ENCODE results near the gene RCSD1. TPM values are rescaled to one million over a fixed set of nuclear protein-coding genes. Genes with fewer than 3 reads are reported as not detected.

Gene RCSD1
- total RNA-seq, 2 donors from 2014 or later = 11.1 to 11.9 TPM

DNA sequence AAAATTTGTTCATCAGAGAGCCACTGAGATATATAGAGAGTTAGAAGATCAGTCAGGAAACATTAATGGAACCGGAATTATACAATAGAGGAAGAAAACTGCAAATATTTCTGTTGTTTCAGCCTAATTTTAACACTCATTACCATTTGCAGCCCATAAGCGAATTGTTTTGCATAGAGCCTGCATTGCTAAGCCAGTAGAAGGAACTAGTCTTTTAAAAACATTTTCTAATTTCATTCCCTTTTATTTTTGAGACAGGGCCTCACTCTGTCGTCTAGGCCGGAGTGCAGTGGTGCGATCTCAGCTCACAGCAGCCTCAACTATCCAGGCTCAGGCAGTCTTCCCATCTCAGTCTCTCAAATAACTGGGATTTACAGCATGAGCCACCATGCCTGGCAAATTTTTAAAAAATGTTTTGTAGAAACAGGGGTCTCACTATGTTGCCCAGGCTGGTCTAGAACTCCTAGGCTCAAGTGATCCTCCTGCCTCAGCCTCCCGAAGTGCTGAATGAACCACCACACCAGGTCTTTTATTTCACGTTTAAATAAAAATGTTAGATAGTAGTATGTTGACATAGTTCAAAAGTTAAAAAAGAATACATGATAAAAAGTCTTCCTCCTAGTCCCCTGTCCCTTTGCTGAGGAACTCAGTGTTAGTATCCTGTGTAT lies 117.1 kb downstream of the RCSD1 start:
- ATAC-seq (ENCODE audit: insufficient number of reproducible peaks, low FRiP score, low read depth) (no peak), DNase-seq (ENCODE audit: low spot score) (no peak)
- Histone ChIP-seq H3K36me3 (no peaks in the 10 kb centered on the region), H3K4me3 (no peak overlapping the region), H3K27me3 (replicated peaks; ENCODE audit: insufficient read depth) (no peaks in the 10 kb centered on the region), H3K27ac (no peak overlapping the region), H3K9me3 (no peaks in the 10 kb centered on the region), H3K4me1 (ENCODE audit: control insufficient read depth in 1 of 2, low read depth in 2 of 2) (peaks cover 29 to 56% of the 10 kb centered on the region in 2 donors)
- TF ChIP-seq, protein P1, sequence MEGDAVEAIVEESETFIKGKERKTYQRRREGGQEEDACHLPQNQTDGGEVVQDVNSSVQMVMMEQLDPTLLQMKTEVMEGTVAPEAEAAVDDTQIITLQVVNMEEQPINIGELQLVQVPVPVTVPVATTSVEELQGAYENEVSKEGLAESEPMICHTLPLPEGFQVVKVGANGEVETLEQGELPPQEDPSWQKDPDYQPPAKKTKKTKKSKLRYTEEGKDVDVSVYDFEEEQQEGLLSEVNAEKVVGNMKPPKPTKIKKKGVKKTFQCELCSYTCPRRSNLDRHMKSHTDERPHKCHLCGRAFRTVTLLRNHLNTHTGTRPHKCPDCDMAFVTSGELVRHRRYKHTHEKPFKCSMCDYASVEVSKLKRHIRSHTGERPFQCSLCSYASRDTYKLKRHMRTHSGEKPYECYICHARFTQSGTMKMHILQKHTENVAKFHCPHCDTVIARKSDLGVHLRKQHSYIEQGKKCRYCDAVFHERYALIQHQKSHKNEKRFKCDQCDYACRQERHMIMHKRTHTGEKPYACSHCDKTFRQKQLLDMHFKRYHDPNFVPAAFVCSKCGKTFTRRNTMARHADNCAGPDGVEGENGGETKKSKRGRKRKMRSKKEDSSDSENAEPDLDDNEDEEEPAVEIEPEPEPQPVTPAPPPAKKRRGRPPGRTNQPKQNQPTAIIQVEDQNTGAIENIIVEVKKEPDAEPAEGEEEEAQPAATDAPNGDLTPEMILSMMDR (IDR thresholded peaks at IDR 0.05) = no peak

DNA sequence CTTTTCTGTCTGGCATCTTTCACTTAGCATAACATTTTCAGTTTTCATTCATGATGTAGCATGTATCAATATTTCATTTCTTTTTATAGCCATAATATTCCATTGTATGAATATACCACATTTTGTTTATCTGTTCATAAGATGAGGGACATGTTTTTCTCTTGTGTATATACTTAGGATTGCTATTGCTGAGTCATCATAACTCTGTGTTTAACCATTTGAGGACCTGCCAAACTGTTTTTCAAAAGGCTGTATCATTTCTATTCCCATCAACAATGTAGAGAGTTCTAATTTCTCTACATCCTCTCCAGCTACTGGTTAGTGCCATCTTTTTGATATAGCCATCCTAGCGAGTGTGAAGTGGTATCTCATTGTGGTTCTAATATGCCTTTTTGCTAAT lies 118.0 kb downstream of the RCSD1 start:
- Histone ChIP-seq H3K27me3 (replicated peaks; ENCODE audit: insufficient read depth) (no peaks in the 10 kb centered on the region), H3K36me3 (no peaks in the 10 kb centered on the region), H3K4me3 (no peak overlapping the region), H3K9me3 (no peaks in the 10 kb centered on the region), H3K4me1 (ENCODE audit: control insufficient read depth in 1 of 2, low read depth in 2 of 2) (peaks cover 38 to 57% of the 10 kb centered on the region in 2 donors), H3K27ac (no peak overlapping the region)
- ATAC-seq (ENCODE audit: insufficient number of reproducible peaks, low FRiP score, low read depth) (no peak), DNase-seq (ENCODE audit: low spot score) (no peak)
- TF ChIP-seq, protein P1 (IDR thresholded peaks at IDR 0.05) = no peak

- TF ChIP-seq, protein P1 (IDR thresholded peaks at IDR 0.05) = no peak
- ATAC-seq (ENCODE audit: insufficient number of reproducible peaks, low FRiP score, low read depth) = no peak
- peaks cover 40 to 62% of the 10 kb centered on the region in 2 donors for H3K4me1 ChIP-seq (ENCODE audit: control insufficient read depth in 1 of 2, low read depth in 2 of 2)
Observed at GRCh38 chr1:167748906-167749305, 118.9 kb downstream of the RCSD1 start.

GRCh38 chr1:167749741-167750140 lies 119.7 kb downstream of the RCSD1 start:
- no peaks in the 10 kb centered on the region for H3K27me3 ChIP-seq (replicated peaks; ENCODE audit: insufficient read depth)
- ATAC-seq (ENCODE audit: insufficient number of reproducible peaks, low FRiP score, low read depth) = no peak
- no peak for DNase-seq (ENCODE audit: low spot score)
- TF ChIP-seq, protein P1 (IDR thresholded peaks at IDR 0.05) = no peak
- H3K4me3 ChIP-seq = no peak overlapping the region
- no peak overlapping the region for H3K27ac ChIP-seq
- no peaks in the 10 kb centered on the region for H3K9me3 ChIP-seq
- peaks cover 45 to 67% of the 10 kb centered on the region in 2 donors for H3K4me1 ChIP-seq (ENCODE audit: control insufficient read depth in 1 of 2, low read depth in 2 of 2)
- H3K36me3 ChIP-seq = no peaks in the 10 kb centered on the region

More at GRCh38 chr1:167748906-167749305, 118.9 kb downstream of the RCSD1 start:
- Histone ChIP-seq H3K27me3 (replicated peaks; ENCODE audit: insufficient read depth) (no peaks in the 10 kb centered on the region), H3K27ac (no peak overlapping the region), H3K36me3 (no peaks in the 10 kb centered on the region), H3K4me3 (no peak overlapping the region), H3K9me3 (no peaks in the 10 kb centered on the region)
- DNase-seq (ENCODE audit: low spot score) = no peak

GRCh38 chr1:167750641-167751040 lies 120.6 kb downstream of the RCSD1 start:
- no peaks in the 10 kb centered on the region for H3K36me3 ChIP-seq
- H3K4me3 ChIP-seq = no peak overlapping the region
- no peaks in the 10 kb centered on the region for H3K9me3 ChIP-seq
- TF ChIP-seq, protein P1 (IDR thresholded peaks at IDR 0.05) = no peak
- no peak overlapping the region for H3K27ac ChIP-seq
- H3K4me1 ChIP-seq (ENCODE audit: control insufficient read depth in 1 of 2, low read depth in 2 of 2) = peaks cover 45 to 62% of the 10 kb centered on the region in 2 donors
- ATAC-seq (ENCODE audit: insufficient number of reproducible peaks, low FRiP score, low read depth) = no peak
- DNase-seq (ENCODE audit: low spot score) = no peak
- H3K27me3 ChIP-seq (replicated peaks; ENCODE audit: insufficient read depth) = no peaks in the 10 kb centered on the region
